Stimulated activated CD4-positive, alpha-beta T cell treated with anti-CD3 and anti-CD28 coated beads, Interleukin-15, amount 100 ng/mL, for 48 hours (primary cell): ENCODE measurements around the gene KCTD2.
"Not testable (repeated sequence)": the region's sequence is repeated elsewhere in the genome, so short reads cannot be mapped to it uniquely, and the experiment has no call there.

Experiments
- DNase-seq, 2 donors: peaks; one replicate each; pipeline ENCODE4 v3.0.0-alpha.2; 2020; ENCODE audit warnings: low read depth in 2 of 2

The KCTD2 gene

GRCh38 chr17:75049706-75050105 is 2.7 kb downstream of the KCTD2 start:
- DNase-seq, result no peak

GRCh38 chr17:75051941-75052340 is 4.9 kb downstream of the KCTD2 start:
- no peak for DNase-seq

- DNase-seq, result no peak
Measured at GRCh38 chr17:75059369-75060345, 12.6 kb downstream of the KCTD2 start.

- no peak for DNase-seq
Measured at GRCh38 chr17:75060434-75061054, 13.5 kb downstream of the KCTD2 start.

- no peak for DNase-seq
Measured at GRCh38 chr17:75061055-75061438, 14.0 kb downstream of the KCTD2 start.

- DNase-seq, result no peak
Measured at GRCh38 chr17:75061618-75062017, 14.6 kb downstream of the KCTD2 start.

- no peak for DNase-seq
Measured at GRCh38 chr17:75063201-75063600, 16.2 kb downstream of the KCTD2 start.

GRCh38 chr17:75063626-75064025 is 16.6 kb downstream of the KCTD2 start:
- no peak for DNase-seq

GRCh38 chr17:75064040-75064439 is 17.0 kb downstream of the KCTD2 start:
- DNase-seq, result no peak

GRCh38 chr17:75064460-75064859 is 17.4 kb downstream of the KCTD2 start:
- DNase-seq, result no peak

- no peak for DNase-seq
Measured at GRCh38 chr17:75064867-75065561, 18.0 kb downstream of the KCTD2 start.

- no peak for DNase-seq
Measured at GRCh38 chr17:75065562-75066151, 18.6 kb downstream of the KCTD2 start.

GRCh38 chr17:75067856-75068255 is 20.8 kb downstream of the KCTD2 start:
- no peak for DNase-seq

- DNase-seq, result no peak
Measured at GRCh38 chr17:75068750-75069149, 21.7 kb downstream of the KCTD2 start.

GRCh38 chr17:75069783-75070182 is 22.8 kb downstream of the KCTD2 start:
- no peak for DNase-seq

GRCh38 chr17:75071478-75072271 is 24.6 kb downstream of the KCTD2 start:
- not testable (repeated sequence) for DNase-seq

- not testable (repeated sequence) for DNase-seq
Measured at GRCh38 chr17:75072909-75073308, 25.9 kb downstream of the KCTD2 start.

GRCh38 chr17:75073618-75074047 is 26.6 kb downstream of the KCTD2 start:
- DNase-seq, result no peak

- no peak for DNase-seq
Measured at GRCh38 chr17:75074532-75074931, 27.5 kb downstream of the KCTD2 start.

- DNase-seq, result no peak
Measured at GRCh38 chr17:75075597-75076336, 28.7 kb downstream of the KCTD2 start.
